K562 (cell line): ENCODE data around the gene SELENOT. TPM values are rescaled to one million over a fixed set of nuclear protein-coding genes. Genes with fewer than 3 reads are reported as not detected.

Source experiments
- ATAC-seq: fragments of 200-7000 bp; cut with Tn5 transposase; 3 replicates; pipeline ENCODE4 v1.9.1; 2020; ENCODE audit warnings: moderate library complexity
- BruUV-seq: library from RNA; stranded (reverse); fragments of 400-500 nt; replicated peaks from 2 replicates; lab custom pipeline; 2021; lab: Mats Ljungman, UMichigan
- CTCF ChIA-PET: fragments of 300-600 bp; formaldehyde crosslinking; extraction: SDS; loops from one replicate; lab custom pipeline; 2021; ENCODE audit warnings: low intra/inter-chr PET ratio; lab: Yijun Ruan, JAX
- POLR2A ChIA-PET: fragments of 300-600, 350-650 bp; sonication (Branson Sonifier 250); formaldehyde crosslinking; extraction: SDS; loops from one replicate; lab custom pipeline; 2021; ENCODE audit warnings: antibody characterized with exemption, inconsistent platforms; lab: Yijun Ruan, JAX
- DNase-seq, 4 experiments: peaks; one replicate each; pipeline versions ENCODE4 v3.0.0 to v3.0.0-alpha.2; 2011 to 2018; ENCODE audit warnings: low spot score in 3 of 4, mixed read lengths in 3 of 4; ENCODE audit errors: extremely low read depth in 1 of 4
- FAIRE-seq: peaks from 2 replicates; lab custom pipeline; 2011; peaks lifted over from hg19 to GRCh38; lab: Jason Lieb, UNC
- H2AFZ ChIP-seq: 2 replicates; pipeline ENCODE4 v1.6.0; 2011; ENCODE audit warnings: low read depth, low read length, control low read depth, inconsistent platforms
- H3K27ac ChIP-seq: fragments of 200-600 bp; 3 replicates; pipeline ENCODE4 v1.8.0; 2011; ENCODE audit warnings: low read depth, mild to moderate bottlenecking, control low read depth, inconsistent platforms, low read length, moderate library complexity, mixed read lengths; ENCODE audit errors: extremely low read depth
- H3K27me3 ChIP-seq, 2 experiments: fragments of 300-600 bp in 1 of 2; 2 replicates in 1 of 2; 3 replicates in 1 of 2; pipeline versions ENCODE4 v1.6.0 to v1.8.0; 2011; ENCODE audit warnings: inconsistent platforms in 2 of 2, low read length in 2 of 2, mild to moderate bottlenecking in 1 of 2, mixed read lengths in 1 of 2, moderate library complexity in 1 of 2; ENCODE audit not compliant: control insufficient read depth in 2 of 2, insufficient read depth in 2 of 2
- H3K36me3 ChIP-seq: fragments of 300-600 bp; 3 replicates; pipeline ENCODE4 v1.8.0; 2011; ENCODE audit warnings: mild to moderate bottlenecking, low read length, inconsistent platforms; ENCODE audit not compliant: control insufficient read depth, insufficient read depth
- H3K4me1 ChIP-seq, 2 experiments: fragments of 200-600 bp in 1 of 2; replicated peaks in 1 of 2; 2 replicates in 1 of 2; 3 replicates in 1 of 2; pipeline versions ENCODE4 v1.5.1 to v1.8.0; 2011; ENCODE audit warnings: inconsistent platforms in 2 of 2, low read length in 2 of 2, mild to moderate bottlenecking in 1 of 2, mixed read lengths in 1 of 2, moderate library complexity in 1 of 2; ENCODE audit not compliant: control insufficient read depth in 2 of 2, insufficient read depth in 2 of 2
- H3K4me2 ChIP-seq: 2 replicates; pipeline ENCODE4 v1.6.1; 2011; ENCODE audit warnings: low read length, control low read depth, inconsistent platforms, mixed read lengths; ENCODE audit not compliant: insufficient read depth
- H3K4me3 ChIP-seq: fragments of 200-600 bp; sonication (generic), shearing (Covaris generic); 2 replicates; pipeline ENCODE4 v1.5.1; 2016; ENCODE audit warnings: control low read depth, inconsistent platforms
- H3K79me2 ChIP-seq: fragments of 200-600 bp; 3 replicates; pipeline ENCODE4 v1.8.0; 2011; ENCODE audit warnings: low read length, inconsistent platforms; ENCODE audit not compliant: control insufficient read depth, insufficient read depth
- H3K9ac ChIP-seq, 2 experiments: 2 replicates each; pipeline versions ENCODE4 v1.6.0 to v1.6.1; 2011; ENCODE audit warnings: low read depth in 2 of 2, low read length in 2 of 2, control low read depth in 1 of 2, inconsistent platforms in 1 of 2, mild to moderate bottlenecking in 1 of 2, mixed read lengths in 1 of 2; ENCODE audit not compliant: insufficient read depth in 1 of 2
- H3K9me1 ChIP-seq: one replicate; pipeline ENCODE4 v1.6.0; 2011; ENCODE audit warnings: inconsistent platforms, mild to moderate bottlenecking, low read length, moderate library complexity; ENCODE audit not compliant: control insufficient read depth, insufficient read depth
- H3K9me3 ChIP-seq: replicated peaks from 2 replicates; pipeline ENCODE4 v1.5.1; 2011; ENCODE audit warnings: low read depth, low read length, inconsistent platforms; ENCODE audit not compliant: control insufficient read depth, insufficient read depth
- H4K20me1 ChIP-seq: replicated peaks from 2 replicates; pipeline ENCODE4 v1.6.1; 2011; ENCODE audit warnings: low read length, inconsistent platforms, mixed read lengths; ENCODE audit not compliant: control insufficient read depth, insufficient read depth
- C11orf30 ChIP-seq: fragments of 450-650 bp; IDR thresholded peaks from 2 replicates; pipeline ENCODE4 v1.6.1; 2016; ENCODE audit warnings: low read depth, mild to moderate bottlenecking
- CHCHD3 ChIP-seq: fragments of 250-450 bp; sonication (Bioruptor Pico); IDR thresholded peaks from 2 replicates; pipeline ENCODE4 v2.1.2; 2022; ENCODE audit warnings: mild to moderate bottlenecking
- FOXO4 ChIP-seq: fragments of 450-650 bp; formaldehyde crosslinking; IDR thresholded peaks from 2 replicates; pipeline ENCODE4 v1.4.0; 2020; ENCODE audit warnings: mild to moderate bottlenecking, moderate library complexity
- FOXP1 ChIP-seq: sonication (generic); formaldehyde crosslinking; IDR thresholded peaks from 2 replicates; pipeline ENCODE4 v1.8.0; 2022; ENCODE audit warnings: mild to moderate bottlenecking, missing genetic modification reagents
- MAFG ChIP-seq: fragments of 450-650 bp; conservative IDR thresholded peaks from 2 replicates; pipeline ENCODE4 v1.6.1; 2016; ENCODE audit warnings: missing genetic modification characterization, missing compliant biosample characterization
- SMAD4 ChIP-seq: fragments of 250-450 bp; sonication (Bioruptor Pico); conservative IDR thresholded peaks from 2 replicates; pipeline ENCODE4 v1.8.0; 2021; ENCODE audit warnings: inconsistent platforms, mild to moderate bottlenecking, moderate library complexity
- UBTF ChIP-seq, 2 experiments: IDR thresholded peaks; 2 replicates each; pipeline ENCODE4 v1.6.1; 2012; ENCODE audit warnings: improper control_type of control experiment in 2 of 2, low read depth in 2 of 2, low read length in 2 of 2, borderline replicate concordance in 1 of 2
- VEZF1 ChIP-seq: fragments of 200-800 bp; sonication (Bioruptor generic); IDR thresholded peaks from 2 replicates; pipeline ENCODE4 v1.6.1; 2017; ENCODE audit warnings: missing genetic modification characterization, missing compliant biosample characterization
- ZBTB8A ChIP-seq: fragments of 450-650 bp; IDR thresholded peaks from 2 replicates; pipeline ENCODE4 v1.6.1; 2018; ENCODE audit warnings: mild to moderate bottlenecking, moderate library complexity; ENCODE audit not compliant: partially characterized antibody
- ZNF444 ChIP-seq: fragments of 250-450 bp; sonication (Bioruptor Pico); IDR thresholded peaks from 2 replicates; pipeline ENCODE4 v1.4.0; 2020; ENCODE audit warnings: mild to moderate bottlenecking, moderate library complexity
- ZNF699 ChIP-seq: fragments of 250-450 bp; sonication (Bioruptor Pico); IDR thresholded peaks from 2 replicates; pipeline ENCODE4 v1.8.0; 2021; ENCODE audit warnings: mild to moderate bottlenecking, moderate library complexity; ENCODE audit not compliant: insufficient replicate concordance
- WGBS: fragments of 100-300 bp; shearing (Covaris generic); methylation state at CpG from one replicate; pipeline ENCODE4 v1.1.6; 2016; ENCODE audit warnings: low coverage, mixed read lengths; ENCODE audit not compliant: insufficient coverage; ENCODE audit errors: missing lambda C conversion rate; 5-methylcytosine and 5-hydroxymethylcytosine counted together
- in situ Hi-C: fragments of 300-500 bp; cut with MboI; formaldehyde crosslinking; loops from 4 replicates; pipeline ENCODE4 v1.15.0; 2018; ENCODE audit warnings: inconsistent platforms, mixed read lengths
- intact Hi-C: fragments of 100-400 bp; cut with micrococcal nuclease; formaldehyde crosslinking; loops from 2 replicates; pipeline ENCODE4 v1.14.2; 2022
- polyA plus RNA-seq, 8 experiments: library from polyadenylated mRNA; depleted of rRNA in 4 of 8; stranded (reverse) in 5 of 8; unstranded in 3 of 8; fragments of >200 nt; fragmentation: Nextera tagmentation in 2 of 8; fragmentation: Illumina TruSeq in 1 of 8; extraction: Ambion mirVana in 2 of 8; extraction: Trizol in 1 of 8; gene quantifications; 2 replicates each; pipeline versions ENCODE4 v1.2.1 to v1.2.3, GENCODE V29; 2011 to 2014; ENCODE audit warnings: inconsistent platforms in 1 of 8, missing spikeins in 1 of 8
- total RNA-seq, 7 experiments: library from RNA; depleted of rRNA in 6 of 7; stranded (reverse); fragments of >200 nt in 6 of 7; fragmentation: Illumina TruSeq in 2 of 7; extraction: Trizol in 2 of 7; gene quantifications; 2 replicates each; pipeline versions ENCODE4 v1.2.1 to v1.2.3, GENCODE V29; 2011 to 2021; ENCODE audit warnings: low replicate concordance in 1 of 7

Gene SELENOT
- total and polyA plus RNA-seq, 9 of the 15 experiments (the other 6 are each of a cell fraction or from before 2014, with no cell fraction given) = 33.0 to 411 (median 91.9) TPM

GRCh38 chr3:150605998-150606641, 3.0 kb downstream of the SELENOT start:
- in situ Hi-C loops (no loop called here), intact Hi-C loops (loop anchor here (10.0 kb wide), 1 partner anchor 1669 kb away; no protein-coding TSS in a partner anchor)
- Histone ChIP-seq H2AFZ (no peak overlapping the region), H3K4me1 (peaks cover 10 to 20% of the 10 kb centered on the region in 2 experiments), H3K27me3 (no peaks in the 10 kb centered on the region), H3K4me3 (peak overlapping the region; percentile 94; the same call in 1 of the 2 replicates), H3K9ac (peak overlapping the region; percentile 47 to 80; a peak in 3 of 4 replicates), H3K9me1 (no peaks in the 10 kb centered on the region), H3K79me2 (peaks cover 99% of the 10 kb centered on the region), H3K4me2 (peak overlapping the region; percentile 76), H3K9me3 (no peaks in the 10 kb centered on the region), H3K36me3 (peaks cover 27% of the 10 kb centered on the region; the same call in 2 of the 3 replicates), H3K27ac (peak overlapping the region; percentile 45), H4K20me1 (peaks cover 15% of the 10 kb centered on the region; the same call in 1 of the 2 replicates)
- CTCF ChIA-PET = interaction anchor here (0.6 kb wide), 1 partner anchor 78 kb away, joined by 3 read pairs; no protein-coding TSS in a partner anchor
- peak in 1 of 4 experiments; percentile 80 for DNase-seq
- FAIRE-seq = peak; percentile 79
- 4% methylated on average over 9 of the region's 9 CpGs for WGBS
- no TSS peak for BruUV-seq
- ATAC-seq = peak; percentile 52
- POLR2A ChIA-PET = interaction anchor here (0.6 to 1.7 kb wide), 4 partner anchors 12 to 133 kb away, joined by 3 to 5 read pairs (median 4); no protein-coding TSS in a partner anchor
- no peak for TF ChIP-seq ZNF699 (CRISPR knock-in tag)
- TF ChIP-seq MAFG (tag) = peak; percentile 59
- no peak for TF ChIP-seq ZNF444 (CRISPR knock-in tag)
- no peak for TF ChIP-seq CHCHD3 (CRISPR knock-in tag)
- TF ChIP-seq VEZF1 (CRISPR knock-in tag) = 0 out of 2 replicates have a peak, but pooled peaks have one; percentile 10
- TF ChIP-seq SMAD4 (CRISPR knock-in tag) = peak; percentile 13; the same call in 1 of the 2 replicates
- TF ChIP-seq UBTF (IDR thresholded peaks at IDR 0.05; ENCODE audit: borderline replicate concordance in 1 of 2, low read depth in 2 of 2, low read length in 2 of 2) = no peak
- peak; percentile 68 for TF ChIP-seq C11orf30
- TF ChIP-seq ZBTB8A = no peak
- TF ChIP-seq FOXP1 (CRISPR knock-in tag) = no peak
- TF ChIP-seq FOXO4 (CRISPR knock-in tag) = no peak
